Body of pancreas (tissue), 4 donors: ENCODE data around the gene UBE2E1. TPM values are rescaled to one million over a fixed set of nuclear protein-coding genes. Genes with fewer than 3 reads are reported as not detected.

Experiments used
- ATAC-seq: fragments of 150-250 bp; one replicate; pipeline ENCODE4 v1.9.1; 2016
- DNase-seq, 4 donors: peaks; one replicate each; pipeline ENCODE4 v3.0.0-alpha.2; 2019
- H3K27ac ChIP-seq, 4 donors: fragments of 200-600 bp; sonication (generic); 1 replicate in 3 of 4; 2 replicates in 1 of 4; pipeline versions ENCODE4 v1.5.1 to v1.6.1; 2016 to 2019; ENCODE audit warnings: mild to moderate bottlenecking in 1 of 4, mixed read lengths in 1 of 4, moderate library complexity in 1 of 4
- H3K27me3 ChIP-seq, 2 donors: fragments of 200-600 bp; sonication (generic); one replicate each; pipeline ENCODE4 v1.6.0; 2016; ENCODE audit warnings: mild to moderate bottlenecking in 1 of 2
- H3K36me3 ChIP-seq, 2 donors: fragments of 200-600 bp; sonication (generic); replicated peaks in 1 of 2; 2 replicates each; pipeline ENCODE4 v1.5.1; 2016; ENCODE audit warnings: low read depth in 2 of 2; ENCODE audit not compliant: insufficient read depth in 1 of 2
- H3K4me1 ChIP-seq: fragments of 200-600 bp; sonication (generic); one replicate; pipeline ENCODE4 v1.6.0; 2016
- H3K4me3 ChIP-seq, 2 donors: fragments of 200-600 bp; sonication (generic); 1 replicate in 1 of 2; 2 replicates in 1 of 2; pipeline ENCODE4 v1.5.1; 2016 to 2019
- H3K9me3 ChIP-seq, 3 donors: fragments of 200-600 bp; sonication (generic); 1 replicate in 2 of 3; 2 replicates in 1 of 3; pipeline ENCODE4 v1.5.1; 2016
- POLR2A ChIP-seq, 3 donors: fragments of 450-650 bp; IDR thresholded peaks; one replicate each; pipeline ENCODE4 v1.6.1; 2016; ENCODE audit warnings: antibody characterized with exemption in 3 of 3, mild to moderate bottlenecking in 2 of 3
- WGBS, 2 donors: methylation state at CpG; one replicate each; pipeline ENCODE4 v1.1.5; 2017; 5-methylcytosine and 5-hydroxymethylcytosine counted together
- intact Hi-C: fragments of 100-400 bp; cut with DNase I; formaldehyde crosslinking; loops from one replicate; pipeline ENCODE4 v1.15.1; 2023
- total RNA-seq, 2 donors: library from RNA; depleted of rRNA; stranded (reverse); fragments of >200 nt; gene quantifications; one replicate each; pipeline ENCODE4 v1.1.0, GENCODE V29; 2016
- TF ChIP-seq, protein P1 (sequence below), 7 experiments: fragments of 450-650 bp in 4 of 7; fragments of 200-600 bp in 3 of 7; sonication (generic) in 3 of 7; IDR thresholded peaks; one replicate each; pipeline ENCODE4 v1.5.1; 2016 to 2019; ENCODE audit warnings: antibody characterized with exemption in 7 of 7

The UBE2E1 gene
- total RNA-seq, 2 donors from 2014 or later, result 21.1 to 30.9 TPM

DNA sequence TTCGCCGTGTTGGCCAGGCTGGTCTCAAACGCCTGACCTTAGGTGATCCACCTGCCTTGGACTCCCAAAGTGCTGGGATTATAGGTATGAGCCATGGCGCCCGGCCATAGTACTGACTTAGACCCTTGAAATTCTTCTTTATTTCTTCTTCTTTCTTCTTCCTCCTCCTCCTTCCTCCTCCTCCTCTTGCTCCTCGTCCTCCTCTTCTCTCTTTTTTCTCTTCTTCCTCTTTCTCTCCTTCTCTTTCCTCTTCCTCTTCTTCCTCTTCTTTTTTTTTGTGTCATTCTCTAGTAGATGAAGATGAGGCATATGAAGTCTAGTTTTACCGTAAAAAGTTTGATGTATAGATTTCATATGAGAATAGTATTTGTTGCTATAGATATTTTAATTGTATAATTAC is 120.5 kb downstream of the UBE2E1 start:
- Histone ChIP-seq H3K36me3 (no peaks in the 10 kb centered on the region), H3K27ac (no peak overlapping the region), H3K9me3 (no peaks in the 10 kb centered on the region), H3K4me1 (no peaks in the 10 kb centered on the region), H3K27me3 (no peaks in the 10 kb centered on the region), H3K4me3 (no peak overlapping the region)
- TF ChIP-seq, protein P1, sequence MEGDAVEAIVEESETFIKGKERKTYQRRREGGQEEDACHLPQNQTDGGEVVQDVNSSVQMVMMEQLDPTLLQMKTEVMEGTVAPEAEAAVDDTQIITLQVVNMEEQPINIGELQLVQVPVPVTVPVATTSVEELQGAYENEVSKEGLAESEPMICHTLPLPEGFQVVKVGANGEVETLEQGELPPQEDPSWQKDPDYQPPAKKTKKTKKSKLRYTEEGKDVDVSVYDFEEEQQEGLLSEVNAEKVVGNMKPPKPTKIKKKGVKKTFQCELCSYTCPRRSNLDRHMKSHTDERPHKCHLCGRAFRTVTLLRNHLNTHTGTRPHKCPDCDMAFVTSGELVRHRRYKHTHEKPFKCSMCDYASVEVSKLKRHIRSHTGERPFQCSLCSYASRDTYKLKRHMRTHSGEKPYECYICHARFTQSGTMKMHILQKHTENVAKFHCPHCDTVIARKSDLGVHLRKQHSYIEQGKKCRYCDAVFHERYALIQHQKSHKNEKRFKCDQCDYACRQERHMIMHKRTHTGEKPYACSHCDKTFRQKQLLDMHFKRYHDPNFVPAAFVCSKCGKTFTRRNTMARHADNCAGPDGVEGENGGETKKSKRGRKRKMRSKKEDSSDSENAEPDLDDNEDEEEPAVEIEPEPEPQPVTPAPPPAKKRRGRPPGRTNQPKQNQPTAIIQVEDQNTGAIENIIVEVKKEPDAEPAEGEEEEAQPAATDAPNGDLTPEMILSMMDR (IDR thresholded peaks at IDR 0.05), result no peak
- no peak for TF ChIP-seq POLR2A (IDR thresholded peaks at IDR 0.05)
- DNase-seq, result no peak
- intact Hi-C loops, result no loop called here
- WGBS, 2 donors, result 85 to 89% methylated on average over 7 of the region's 7 CpGs
- ATAC-seq, result no peak

DNA sequence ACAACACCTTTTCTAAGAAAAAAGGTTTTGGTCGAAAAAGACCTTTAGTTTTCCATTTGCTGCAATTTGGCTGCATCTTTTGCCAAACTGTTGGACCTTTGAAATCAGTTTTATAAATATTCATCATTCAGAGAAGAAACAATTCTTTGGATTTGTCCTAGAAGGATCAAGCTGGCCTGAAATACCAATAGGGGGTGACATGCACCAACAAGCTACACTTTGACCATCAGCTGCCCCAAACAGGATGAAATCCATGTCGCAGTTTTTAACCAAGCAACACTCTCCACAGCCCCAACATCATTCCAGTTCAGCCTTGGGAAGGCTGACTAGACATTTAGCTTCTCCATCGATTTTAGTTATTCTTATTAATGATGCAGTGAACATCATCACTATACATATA is 121.0 kb downstream of the UBE2E1 start:
- WGBS, 2 donors, result 74 to 80% methylated on average over 3 of the region's 3 CpGs
- Histone ChIP-seq H3K36me3 (no peaks in the 10 kb centered on the region), H3K4me3 (no peak overlapping the region), H3K4me1 (no peaks in the 10 kb centered on the region), H3K27ac (no peak overlapping the region), H3K9me3 (no peaks in the 10 kb centered on the region), H3K27me3 (no peaks in the 10 kb centered on the region)
- DNase-seq, result no peak
- TF ChIP-seq POLR2A (IDR thresholded peaks at IDR 0.05), result no peak
- TF ChIP-seq, protein P1 (IDR thresholded peaks at IDR 0.05), result no peak
- intact Hi-C loops, result no loop called here
- ATAC-seq, result no peak

DNA sequence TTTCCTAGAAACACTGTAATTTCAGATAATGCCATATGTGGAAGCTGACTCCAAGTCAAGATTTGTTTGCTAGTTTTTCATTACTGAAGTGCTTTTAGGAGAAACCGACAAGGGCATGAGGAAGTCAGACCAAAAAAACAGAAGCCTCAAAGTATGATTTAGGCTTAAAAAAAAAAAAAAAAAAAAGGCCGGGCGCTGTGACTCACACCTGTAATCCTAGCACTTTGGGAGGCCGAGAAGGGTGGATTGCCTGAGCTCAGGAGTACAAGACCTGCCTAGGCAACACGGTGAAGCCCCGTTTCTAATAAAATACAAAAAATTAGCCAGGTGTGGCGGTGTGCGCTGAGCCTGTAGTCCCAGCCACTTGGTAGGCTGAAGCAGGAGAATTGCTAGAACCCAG is 122.8 kb downstream of the UBE2E1 start:
- DNase-seq (no peak), ATAC-seq (no peak)
- H3K4me3 ChIP-seq, result no peak overlapping the region
- H3K36me3 ChIP-seq, result no peaks in the 10 kb centered on the region
- H3K4me1 ChIP-seq, result no peaks in the 10 kb centered on the region
- TF ChIP-seq, protein P1 (IDR thresholded peaks at IDR 0.05), result no peak
- no peak for TF ChIP-seq POLR2A (IDR thresholded peaks at IDR 0.05)
- no peak overlapping the region for H3K27ac ChIP-seq
- intact Hi-C loops, result no loop called here
- WGBS, 2 donors, result 55 to 65% methylated on average over 8 of the region's 8 CpGs
- H3K9me3 ChIP-seq, result no peaks in the 10 kb centered on the region
- no peaks in the 10 kb centered on the region for H3K27me3 ChIP-seq

DNA sequence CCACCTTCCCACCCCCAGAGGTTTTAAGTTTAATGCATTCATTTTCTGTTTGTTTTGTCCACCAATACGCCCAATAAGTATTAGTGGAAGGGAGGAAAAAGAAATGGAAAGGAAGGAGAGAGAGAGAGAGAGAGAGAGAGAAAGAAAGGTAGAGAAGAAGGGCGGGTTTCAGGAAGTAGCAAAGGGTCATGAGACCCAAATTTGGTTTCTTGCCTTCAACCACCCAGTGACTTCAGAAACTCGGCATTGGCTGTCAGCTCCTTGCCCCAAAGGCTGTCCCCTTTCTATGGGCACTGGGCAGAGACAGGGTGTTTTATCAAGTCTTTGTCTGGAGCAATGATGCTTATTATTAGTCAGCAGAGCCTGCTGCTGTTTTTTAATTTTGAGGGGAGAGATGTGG is 125.8 kb downstream of the UBE2E1 start:
- WGBS, 2 donors, result 60 to 78% methylated on average over 3 of the region's 3 CpGs

DNA sequence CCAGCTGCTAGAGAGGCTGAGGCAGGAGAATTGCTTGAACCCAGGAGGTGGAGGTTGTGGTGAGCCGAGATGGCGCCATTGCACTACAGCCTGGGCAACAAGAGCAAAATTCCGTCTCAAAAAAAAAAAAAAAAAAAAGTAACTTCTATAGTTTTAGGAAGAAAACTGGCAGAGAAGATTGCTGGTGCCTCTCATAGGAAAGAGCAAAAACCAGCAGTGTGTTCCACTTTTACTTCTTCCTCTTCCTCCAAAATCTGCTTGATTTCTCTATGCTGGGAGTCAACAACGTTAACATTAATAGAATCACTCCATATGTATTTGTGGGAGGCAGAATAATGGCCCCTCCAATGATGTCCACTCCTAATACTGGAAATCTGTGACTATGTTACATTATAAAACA is 126.8 kb downstream of the UBE2E1 start:
- H3K27ac ChIP-seq, result no peak overlapping the region
- DNase-seq, result no peak
- H3K4me1 ChIP-seq, result no peaks in the 10 kb centered on the region
- H3K4me3 ChIP-seq, result no peak overlapping the region
- H3K27me3 ChIP-seq, result no peaks in the 10 kb centered on the region
- 68 to 70% methylated on average over 4 of the region's 4 CpGs for WGBS, 2 donors
- intact Hi-C loops, result no loop called here
- H3K36me3 ChIP-seq, result no peaks in the 10 kb centered on the region
- peaks cover 0 to 5% (median 0%) of the 10 kb centered on the region in 3 donors for H3K9me3 ChIP-seq
- ATAC-seq, result no peak
- no peak for TF ChIP-seq POLR2A (IDR thresholded peaks at IDR 0.05)
- TF ChIP-seq, protein P1 (IDR thresholded peaks at IDR 0.05), result no peak

More for the DNA sequence above, 125.8 kb downstream of the UBE2E1 start:
- DNase-seq, result no peak
- TF ChIP-seq, protein P1 (IDR thresholded peaks at IDR 0.05), result no peak
- no peak for TF ChIP-seq POLR2A (IDR thresholded peaks at IDR 0.05)
- no peaks in the 10 kb centered on the region for H3K4me1 ChIP-seq
- intact Hi-C loops, result no loop called here
- ATAC-seq, result no peak
- H3K27ac ChIP-seq, result no peak overlapping the region
- no peaks in the 10 kb centered on the region for H3K36me3 ChIP-seq
- H3K9me3 ChIP-seq, result peaks cover 0 to 5% (median 0%) of the 10 kb centered on the region in 3 donors
- no peaks in the 10 kb centered on the region for H3K27me3 ChIP-seq
- no peak overlapping the region for H3K4me3 ChIP-seq
